AG20443 (cell line): ENCODE measurements around the gene XXYLT1.

Experiments used
- DNase-seq: peaks from one replicate; pipeline ENCODE4 v3.0.0; 2012; ENCODE audit warnings: low spot score, mixed read lengths

XXYLT1 gene

GRCh38 chr3:195184716-195185421, 86.1 kb downstream of the XXYLT1 start:
- no peak for DNase-seq

GRCh38 chr3:195183071-195183776, 87.7 kb downstream of the XXYLT1 start:
- no peak for DNase-seq

GRCh38 chr3:195182470-195182795, 88.5 kb downstream of the XXYLT1 start:
- DNase-seq: peak; percentile 50

- DNase-seq: no peak
These were observed 89.1 kb downstream of the XXYLT1 start for GRCh38 chr3:195181741-195182469.

- DNase-seq: no peak
These were observed 89.9 kb downstream of the XXYLT1 start for GRCh38 chr3:195181113-195181498.

GRCh38 chr3:195180490-195181112, 90.4 kb downstream of the XXYLT1 start:
- no peak for DNase-seq

GRCh38 chr3:195179776-195180489, 91.0 kb downstream of the XXYLT1 start:
- no peak for DNase-seq

- DNase-seq: peak; percentile 44
These were observed 92.6 kb downstream of the XXYLT1 start for GRCh38 chr3:195178124-195178910.

- DNase-seq: no peak
These were observed 93.4 kb downstream of the XXYLT1 start for GRCh38 chr3:195177422-195178123.

GRCh38 chr3:195176776-195177175, 94.2 kb downstream of the XXYLT1 start:
- no peak for DNase-seq

- no peak for DNase-seq
These were observed 95.3 kb downstream of the XXYLT1 start for GRCh38 chr3:195175476-195176337.

GRCh38 chr3:195175076-195175475, 95.9 kb downstream of the XXYLT1 start:
- DNase-seq: no peak

GRCh38 chr3:195173657-195174056, 97.3 kb downstream of the XXYLT1 start:
- no peak for DNase-seq

- no peak for DNase-seq
These were observed 98.1 kb downstream of the XXYLT1 start for GRCh38 chr3:195172896-195173295.

- DNase-seq: no peak
These were observed 98.8 kb downstream of the XXYLT1 start for GRCh38 chr3:195172039-195172684.

- DNase-seq: no peak
These were observed 99.7 kb downstream of the XXYLT1 start for GRCh38 chr3:195171093-195171873.

GRCh38 chr3:195170496-195170895, 100.5 kb downstream of the XXYLT1 start:
- no peak for DNase-seq

- DNase-seq: no peak
These were observed 101.8 kb downstream of the XXYLT1 start for GRCh38 chr3:195169011-195169649.
